Spleen (tissue), 11 donors: ENCODE data around the gene OLFM1. TPM values are rescaled to one million over a fixed set of nuclear protein-coding genes. Genes with fewer than 3 reads are reported as not detected.

ENCODE experiments used
- DNase-seq: peaks from one replicate; pipeline ENCODE4 v3.0.0-alpha.2; 2020
- H3K27ac ChIP-seq, 8 donors: fragments of 200-600 bp; sonication (generic) in 7 of 8; 1 replicate in 4 of 8; 2 replicates in 4 of 8; pipeline versions ENCODE4 v1.5.0 to v1.8.0; 2016 to 2021; ENCODE audit warnings: inconsistent platforms in 4 of 8, mild to moderate bottlenecking in 4 of 8, moderate library complexity in 1 of 8
- H3K27me3 ChIP-seq, 7 donors: fragments of 200-600 bp; sonication (generic) in 6 of 7; replicated peaks in 1 of 7; 1 replicate in 4 of 7; 2 replicates in 3 of 7; pipeline versions ENCODE4 v1.5.0 to v1.8.0; 2016 to 2021; ENCODE audit warnings: inconsistent platforms in 3 of 7, mild to moderate bottlenecking in 1 of 7
- H3K36me3 ChIP-seq, 6 donors: fragments of 200-600 bp; sonication (generic) in 5 of 6; 1 replicate in 4 of 6; 2 replicates in 2 of 6; pipeline versions ENCODE4 v1.5.0 to v1.8.0; 2016 to 2021; ENCODE audit warnings: inconsistent platforms in 2 of 6
- H3K4me1 ChIP-seq, 6 donors: fragments of 200-600 bp; sonication (generic) in 5 of 6; 1 replicate in 3 of 6; 2 replicates in 3 of 6; pipeline versions ENCODE4 v1.5.0 to v1.8.0; 2016 to 2021; ENCODE audit warnings: inconsistent platforms in 3 of 6
- H3K4me3 ChIP-seq, 8 donors: fragments of 200-600 bp; sonication (generic) in 7 of 8; 1 replicate in 4 of 8; 2 replicates in 4 of 8; pipeline versions ENCODE4 v1.5.0 to v1.8.0; 2016 to 2021; ENCODE audit warnings: inconsistent platforms in 4 of 8, mild to moderate bottlenecking in 4 of 8, moderate library complexity in 2 of 8
- H3K9me3 ChIP-seq, 8 donors: fragments of 200-600 bp; sonication (generic) in 7 of 8; 1 replicate in 4 of 8; 2 replicates in 4 of 8; pipeline versions ENCODE4 v1.5.0 to v1.8.0; 2016 to 2021; ENCODE audit warnings: inconsistent platforms in 4 of 8
- POLR2A ChIP-seq, 3 donors: fragments of 450-650 bp; IDR thresholded peaks; one replicate each; pipeline ENCODE4 v1.5.1; 2017; ENCODE audit warnings: antibody characterized with exemption in 3 of 3, mild to moderate bottlenecking in 1 of 3
- POLR2AphosphoS5 ChIP-seq, 3 donors: sonication (generic); formaldehyde crosslinking; IDR thresholded peaks; one replicate each; pipeline ENCODE4 v1.5.1; 2017; ENCODE audit warnings: antibody characterized with exemption in 3 of 3
- WGBS, 5 donors: extraction: QIAGEN DNeasy Blood & Tissue Kit in 3 of 5; methylation state at CpG; one replicate each; pipeline versions ENCODE4 v1.1.5 to v1.1.7; 2013 to 2018; 5-methylcytosine and 5-hydroxymethylcytosine counted together
- intact Hi-C: fragments of 100-400 bp; cut with DNase I; formaldehyde crosslinking; loops from one replicate; pipeline ENCODE4 v1.15.0; 2023; ENCODE audit warnings: low total_unique reads
- polyA plus RNA-seq, 3 donors: library from polyadenylated mRNA; stranded (reverse); fragments of 200-250 nt; gene quantifications; one replicate each; pipeline ENCODE4 v1.2.1, GENCODE V29; 2013
- total RNA-seq, 7 donors: library from RNA; depleted of rRNA in 3 of 7; stranded (reverse); fragments of >200 nt in 3 of 7; fragmentation: NEBNext Ultra II Directional in 4 of 7; extraction: Animal tissue kit (Norgen Biotek cat#: 25700) in 4 of 7; gene quantifications; one replicate each; pipeline versions ENCODE4 v1.1.0 to v1.2.1, GENCODE V29; 2016 to 2021
- TF ChIP-seq, protein P1 (sequence below), 11 experiments: fragments of 200-600 bp in 7 of 11; fragments of 450-650 bp in 4 of 11; sonication (generic) in 4 of 11; IDR thresholded peaks in 8 of 11; conservative IDR thresholded peaks in 3 of 11; 1 replicate in 7 of 11; 2 replicates in 4 of 11; pipeline versions ENCODE4 v1.4.0 to v1.8.0; 2016 to 2021; ENCODE audit warnings: antibody characterized with exemption in 11 of 11, inconsistent platforms in 4 of 11, mild to moderate bottlenecking in 1 of 11
- donor health status: healthy with polysubstance abuse.
- donor health status: DM: no; HTN: no; CAD: no; lungs with moderate emphysema.
- donor health status: DM: no; HTN: no; CAD: no.
- donor health status: Bipolar disorder and iron deficiency.
- donor health status: healthy.
- donor health status: DM: no; HTN: no; CAD: no.
- donor health status: DM: yes; HTN: yes; CAD: no.

Gene OLFM1
- total and polyA plus RNA-seq, 10 donors: 5.9 to 109 (median 44.7) TPM

DNA sequence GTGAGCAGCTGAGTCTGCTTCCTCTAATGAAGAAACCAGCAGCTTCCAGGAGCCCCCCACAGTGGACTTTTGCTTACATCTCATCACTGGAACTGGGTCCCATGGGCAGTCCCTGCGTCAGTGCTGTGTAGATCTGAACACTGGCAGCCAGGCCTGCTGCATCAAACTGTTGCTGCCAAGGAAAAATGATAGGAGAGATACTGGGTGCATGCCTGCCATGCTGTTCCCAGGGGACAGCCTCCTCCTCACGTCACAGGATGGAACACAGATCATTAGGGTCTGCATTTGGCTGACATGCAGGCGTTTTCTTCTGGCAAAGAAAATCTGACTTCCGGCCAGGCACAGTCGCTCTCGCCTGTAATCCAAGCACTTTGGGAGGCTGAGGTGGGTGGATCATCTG is 67.9 kb downstream of the OLFM1 start:
- intact Hi-C loops: no loop called here
- H3K36me3 ChIP-seq: no peaks in the 10 kb centered on the region
- H3K9me3 ChIP-seq: peaks cover 0 to 12% (median 6%) of the 10 kb centered on the region in 8 donors
- H3K4me3 ChIP-seq: no peak overlapping the region
- no peak overlapping the region for H3K27ac ChIP-seq
- H3K4me1 ChIP-seq: no peaks in the 10 kb centered on the region
- DNase-seq: no peak
- no peak for TF ChIP-seq POLR2AphosphoS5 (IDR thresholded peaks at IDR 0.05)
- TF ChIP-seq, protein P1, sequence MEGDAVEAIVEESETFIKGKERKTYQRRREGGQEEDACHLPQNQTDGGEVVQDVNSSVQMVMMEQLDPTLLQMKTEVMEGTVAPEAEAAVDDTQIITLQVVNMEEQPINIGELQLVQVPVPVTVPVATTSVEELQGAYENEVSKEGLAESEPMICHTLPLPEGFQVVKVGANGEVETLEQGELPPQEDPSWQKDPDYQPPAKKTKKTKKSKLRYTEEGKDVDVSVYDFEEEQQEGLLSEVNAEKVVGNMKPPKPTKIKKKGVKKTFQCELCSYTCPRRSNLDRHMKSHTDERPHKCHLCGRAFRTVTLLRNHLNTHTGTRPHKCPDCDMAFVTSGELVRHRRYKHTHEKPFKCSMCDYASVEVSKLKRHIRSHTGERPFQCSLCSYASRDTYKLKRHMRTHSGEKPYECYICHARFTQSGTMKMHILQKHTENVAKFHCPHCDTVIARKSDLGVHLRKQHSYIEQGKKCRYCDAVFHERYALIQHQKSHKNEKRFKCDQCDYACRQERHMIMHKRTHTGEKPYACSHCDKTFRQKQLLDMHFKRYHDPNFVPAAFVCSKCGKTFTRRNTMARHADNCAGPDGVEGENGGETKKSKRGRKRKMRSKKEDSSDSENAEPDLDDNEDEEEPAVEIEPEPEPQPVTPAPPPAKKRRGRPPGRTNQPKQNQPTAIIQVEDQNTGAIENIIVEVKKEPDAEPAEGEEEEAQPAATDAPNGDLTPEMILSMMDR (IDR thresholded peaks at IDR 0.05 in 8 of 11, conservative IDR thresholded peaks at IDR 0.05 in 3 of 11): no peak
- TF ChIP-seq POLR2A (IDR thresholded peaks at IDR 0.05): no peak
- H3K27me3 ChIP-seq: peaks cover 0 to 80% (median 0%) of the 10 kb centered on the region in 7 donors
- WGBS, 5 donors: 77 to 91% (median 87%) methylated on average over 6 of the region's 6 CpGs

DNA sequence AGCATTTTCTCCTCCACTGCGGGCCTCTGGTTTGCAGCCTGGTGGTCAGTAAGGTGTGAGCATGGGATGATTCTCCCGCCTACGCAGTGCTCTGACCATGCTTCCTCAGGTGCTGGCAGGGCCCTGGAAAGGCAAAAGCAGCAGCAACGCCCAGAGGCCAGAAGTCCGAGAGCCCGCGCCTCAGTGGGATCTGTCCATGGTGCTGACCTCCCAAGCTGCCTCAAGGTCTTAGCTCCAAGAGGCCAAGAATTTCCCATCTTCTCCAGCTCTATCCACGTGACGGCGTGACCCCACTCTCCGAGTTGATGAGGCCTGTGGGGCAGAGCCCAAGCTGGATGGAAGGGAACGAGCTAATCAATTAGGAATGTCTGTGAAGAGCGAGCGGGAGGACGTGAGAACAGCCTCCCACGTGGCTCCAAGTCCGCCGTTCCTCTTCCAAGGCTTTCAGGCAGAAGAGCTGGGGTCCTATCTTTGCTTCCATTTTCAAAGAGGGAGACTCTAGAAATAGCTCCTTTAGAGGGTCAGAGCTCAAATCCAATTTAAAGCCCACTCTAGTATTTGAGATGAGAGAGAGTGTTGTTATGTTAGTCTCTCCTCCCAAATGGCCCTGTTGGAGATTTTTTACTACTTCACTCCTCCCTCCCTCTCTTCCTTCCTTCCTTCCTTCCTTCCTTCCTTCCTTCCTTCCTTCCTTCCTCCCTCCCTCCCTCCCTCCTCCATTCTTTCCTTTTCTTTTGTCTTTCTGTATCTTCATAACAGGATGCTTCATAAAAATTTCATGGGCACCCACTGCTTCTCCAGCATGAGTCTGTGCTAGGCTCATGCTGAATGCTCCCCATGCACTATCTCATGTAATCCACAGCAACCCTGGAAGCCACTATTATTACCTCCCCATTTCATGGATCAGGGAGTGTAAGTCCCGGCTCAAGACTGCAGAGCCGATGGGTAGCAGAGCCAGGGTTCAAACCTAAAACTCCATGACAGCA is 69.3 kb downstream of the OLFM1 start:
- DNase-seq: no peak
- Histone ChIP-seq H3K4me3 (no peak overlapping the region), H3K27me3 (peaks cover 0 to 87% (median 0%) of the 10 kb centered on the region in 7 donors), H3K9me3 (no peaks in the 10 kb centered on the region), H3K4me1 (no peaks in the 10 kb centered on the region), H3K27ac (no peak overlapping the region), H3K36me3 (no peaks in the 10 kb centered on the region)
- WGBS, 5 donors: 27 to 38% (median 33%) methylated on average over 20 of the region's 20 CpGs
- TF ChIP-seq POLR2A (IDR thresholded peaks at IDR 0.05): no peak
- no peak for TF ChIP-seq POLR2AphosphoS5 (IDR thresholded peaks at IDR 0.05)
- TF ChIP-seq, protein P1 (IDR thresholded peaks at IDR 0.05 in 8 of 11, conservative IDR thresholded peaks at IDR 0.05 in 3 of 11): no peak
- intact Hi-C loops: no loop called here

DNA sequence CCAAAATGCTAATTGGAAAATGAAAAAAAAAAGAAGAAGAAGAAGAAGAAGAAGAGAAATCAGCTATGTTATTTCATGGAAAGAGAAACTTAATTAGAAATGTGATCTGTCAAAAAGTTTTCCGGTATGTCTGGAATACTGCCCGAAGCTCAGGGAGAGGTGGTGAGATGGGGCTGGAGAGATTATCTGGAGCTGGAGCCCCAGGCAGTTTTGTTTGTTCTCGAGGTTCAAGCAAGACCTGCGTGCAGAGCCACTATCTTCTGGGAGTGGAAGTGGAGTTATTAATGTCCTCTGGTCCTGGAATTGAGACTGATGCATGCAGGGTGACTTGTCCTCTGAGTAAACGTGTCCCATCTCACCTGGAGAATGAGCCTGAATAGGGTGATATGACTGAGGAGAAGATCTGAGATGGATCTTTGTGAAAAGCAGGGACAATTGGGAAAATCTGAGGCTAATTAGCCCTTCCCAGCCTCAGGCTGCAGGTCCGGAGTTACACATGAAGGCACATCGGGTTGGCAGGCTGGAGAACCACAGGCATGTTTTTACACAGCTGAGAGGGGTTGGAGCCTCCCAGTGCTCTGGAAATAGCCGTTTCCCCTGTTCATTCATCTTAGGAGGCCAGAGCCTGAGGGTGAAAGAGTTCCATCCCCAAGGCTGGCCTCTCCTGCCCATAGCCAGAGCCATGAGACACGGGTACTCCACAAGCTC is 70.5 kb downstream of the OLFM1 start:
- Histone ChIP-seq H3K27ac (no peak overlapping the region), H3K9me3 (no peaks in the 10 kb centered on the region), H3K4me1 (no peaks in the 10 kb centered on the region), H3K27me3 (peaks cover 0 to 77% (median 0%) of the 10 kb centered on the region in 7 donors), H3K4me3 (no peak overlapping the region), H3K36me3 (no peaks in the 10 kb centered on the region)
- intact Hi-C loops: no loop called here
- 71 to 81% (median 77%) methylated on average over 9 of the region's 9 CpGs for WGBS, 5 donors
- no peak for DNase-seq
- TF ChIP-seq, protein P1 (IDR thresholded peaks at IDR 0.05 in 8 of 11, conservative IDR thresholded peaks at IDR 0.05 in 3 of 11): no peak
- TF ChIP-seq POLR2A (IDR thresholded peaks at IDR 0.05): no peak
- no peak for TF ChIP-seq POLR2AphosphoS5 (IDR thresholded peaks at IDR 0.05)

DNA sequence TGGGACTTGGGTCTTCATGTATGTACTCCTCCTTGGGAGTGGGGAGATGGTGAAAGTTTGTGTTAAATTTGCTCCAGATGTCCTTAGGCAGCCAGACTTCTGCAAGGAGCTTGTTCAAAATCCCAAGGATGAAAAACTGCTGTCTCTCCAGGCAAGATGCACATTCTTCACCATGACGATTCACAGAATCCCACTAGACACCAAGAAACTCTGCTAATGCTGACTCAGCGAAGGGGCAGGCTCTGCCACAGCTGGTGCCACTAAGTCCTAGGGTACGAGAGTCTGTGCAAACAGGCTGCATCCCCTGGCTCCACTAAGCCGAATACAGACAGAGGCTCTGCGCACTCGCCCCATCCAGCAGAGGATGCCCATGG is 71.1 kb downstream of the OLFM1 start:
- H3K27ac ChIP-seq: no peak overlapping the region
- no peaks in the 10 kb centered on the region for H3K36me3 ChIP-seq
- H3K4me1 ChIP-seq: no peaks in the 10 kb centered on the region
- WGBS, 5 donors: 73 to 91% (median 81%) methylated on average over 6 of the region's 6 CpGs
- DNase-seq: no peak
- H3K9me3 ChIP-seq: no peaks in the 10 kb centered on the region
- H3K4me3 ChIP-seq: no peak overlapping the region
- intact Hi-C loops: no loop called here
- peaks cover 0 to 75% (median 0%) of the 10 kb centered on the region in 7 donors for H3K27me3 ChIP-seq
- no peak for TF ChIP-seq POLR2AphosphoS5 (IDR thresholded peaks at IDR 0.05)
- TF ChIP-seq, protein P1 (IDR thresholded peaks at IDR 0.05 in 8 of 11, conservative IDR thresholded peaks at IDR 0.05 in 3 of 11): no peak
- TF ChIP-seq POLR2A (IDR thresholded peaks at IDR 0.05): no peak
